GM15510 (cell line): ENCODE measurements around the gene SOBP.

ENCODE experiments used
- POLR2A ChIP-seq: IDR thresholded peaks from 3 replicates; pipeline ENCODE4 v1.6.1; 2011; ENCODE audit warnings: borderline replicate concordance; ENCODE audit not compliant: insufficient read length; ENCODE audit errors: extremely low read depth

The SOBP gene

GRCh38 chr6:107689951-107690642, 200.2 kb downstream of the SOBP start:
- TF ChIP-seq POLR2A: no peak

GRCh38 chr6:107690643-107691061, 200.7 kb downstream of the SOBP start:
- no peak for TF ChIP-seq POLR2A

GRCh38 chr6:107691062-107691751, 201.3 kb downstream of the SOBP start:
- TF ChIP-seq POLR2A: no peak

- no peak for TF ChIP-seq POLR2A
Measured at GRCh38 chr6:107692351-107692750, 202.4 kb downstream of the SOBP start.

- no peak for TF ChIP-seq POLR2A
Measured at GRCh38 chr6:107695061-107695720, 205.3 kb downstream of the SOBP start.

- TF ChIP-seq POLR2A: no peak
Measured at GRCh38 chr6:107697682-107698081, 207.8 kb downstream of the SOBP start.

- TF ChIP-seq POLR2A: no peak
Measured at GRCh38 chr6:107698146-107698545, 208.2 kb downstream of the SOBP start.

- TF ChIP-seq POLR2A: no peak
Measured at GRCh38 chr6:107699254-107699653, 209.3 kb downstream of the SOBP start.

GRCh38 chr6:107699697-107700325, 209.9 kb downstream of the SOBP start:
- TF ChIP-seq POLR2A: no peak

- TF ChIP-seq POLR2A: no peak
Measured at GRCh38 chr6:107703606-107704005, 213.7 kb downstream of the SOBP start.

GRCh38 chr6:107704347-107705013, 214.6 kb downstream of the SOBP start:
- TF ChIP-seq POLR2A: no peak

- TF ChIP-seq POLR2A: no peak
Measured at GRCh38 chr6:107706516-107707115, 216.7 kb downstream of the SOBP start.

- no peak for TF ChIP-seq POLR2A
Measured at GRCh38 chr6:107707346-107708275, 217.7 kb downstream of the SOBP start.

- TF ChIP-seq POLR2A: no peak
Measured at GRCh38 chr6:107708435-107708834, 218.5 kb downstream of the SOBP start.

- no peak for TF ChIP-seq POLR2A
Measured at GRCh38 chr6:107709341-107709740, 219.4 kb downstream of the SOBP start.
